ENCODE data around the gene PARD3. TPM values are rescaled to one million over a fixed set of nuclear protein-coding genes. Genes with fewer than 3 reads are reported as not detected.

Gene PARD3
- total and polyA plus RNA-seq, 7 experiments from 2014 or later: 0.19 to 1.2 (median 0.43) TPM

- Mint-ChIP-seq H3K9me3 (peaks cover 0 to 4% (median 0%) of the 10 kb centered on the region in 11 donors), H3K36me3 (no peaks in the 10 kb centered on the region), H3K4me1 (no peaks in the 10 kb centered on the region), H3K27me3 (peaks cover 0 to 7% (median 0%) of the 10 kb centered on the region in 5 donors), H3K27ac (no peak overlapping the region), H3K4me3 (no peak overlapping the region)
- no peaks in the 10 kb centered on the region for H3K4me1 ChIP-seq (ENCODE audit: control insufficient read depth in 2 of 2, insufficient read depth in 2 of 2, low read length in 2 of 2)
- ChIA-PET POLR2A (no interaction called here), CTCF (no interaction called here)
- H3K36me3 ChIP-seq (ENCODE audit: control insufficient read depth in 2 of 3, insufficient read depth in 3 of 3, low read length in 3 of 3): no peaks in the 10 kb centered on the region
- intact Hi-C loops (cut with micrococcal nuclease): no loop called here
- no peaks in the 10 kb centered on the region for H3K27me3 ChIP-seq (ENCODE audit: control insufficient read depth in 2 of 2, insufficient read depth in 2 of 2, low read length in 2 of 2)
- no peak overlapping the region for H3K27ac ChIP-seq (ENCODE audit: low read depth, low read length)
- no peak for ATAC-seq
- no peaks in the 10 kb centered on the region for H3K9me3 ChIP-seq (ENCODE audit: control insufficient read depth in 2 of 3, low read length in 3 of 3)
- no peak for DNase-seq
- H3K4me3 ChIP-seq (ENCODE audit: low read length): no peak overlapping the region
Observed at GRCh38 chr10:34109495-34109894, 705.6 kb downstream of the PARD3 start.

- DNase-seq (no peak), ATAC-seq (no peak)
- H3K27me3 ChIP-seq (ENCODE audit: control insufficient read depth in 2 of 2, insufficient read depth in 2 of 2, low read length in 2 of 2): no peaks in the 10 kb centered on the region
- H3K9me3 ChIP-seq (ENCODE audit: control insufficient read depth in 2 of 3, low read length in 3 of 3): no peaks in the 10 kb centered on the region
- ChIA-PET POLR2A (no interaction called here), CTCF (no interaction called here)
- no peak overlapping the region for H3K4me3 ChIP-seq (ENCODE audit: low read length)
- no peaks in the 10 kb centered on the region for H3K36me3 ChIP-seq (ENCODE audit: control insufficient read depth in 2 of 3, insufficient read depth in 3 of 3, low read length in 3 of 3)
- Mint-ChIP-seq H3K27me3 (peaks cover 0 to 7% (median 0%) of the 10 kb centered on the region in 5 donors), H3K27ac (no peak overlapping the region), H3K9me3 (peaks cover 0 to 4% (median 0%) of the 10 kb centered on the region in 11 donors), H3K4me3 (no peak overlapping the region), H3K4me1 (no peaks in the 10 kb centered on the region), H3K36me3 (no peaks in the 10 kb centered on the region)
- no peaks in the 10 kb centered on the region for H3K4me1 ChIP-seq (ENCODE audit: control insufficient read depth in 2 of 2, insufficient read depth in 2 of 2, low read length in 2 of 2)
- no peak overlapping the region for H3K27ac ChIP-seq (ENCODE audit: low read depth, low read length)
- intact Hi-C loops (cut with micrococcal nuclease): no loop called here
Observed at GRCh38 chr10:34107626-34108516, 707.2 kb downstream of the PARD3 start.

GRCh38 chr10:34106356-34106885, 708.7 kb downstream of the PARD3 start:
- no peak for ATAC-seq
- Histone ChIP-seq H3K36me3 (ENCODE audit: control insufficient read depth in 2 of 3, insufficient read depth in 3 of 3, low read length in 3 of 3) (no peaks in the 10 kb centered on the region), H3K4me3 (ENCODE audit: low read length) (no peak overlapping the region), H3K9me3 (ENCODE audit: control insufficient read depth in 2 of 3, low read length in 3 of 3) (no peaks in the 10 kb centered on the region), H3K4me1 (ENCODE audit: control insufficient read depth in 2 of 2, insufficient read depth in 2 of 2, low read length in 2 of 2) (no peaks in the 10 kb centered on the region), H3K27me3 (ENCODE audit: control insufficient read depth in 2 of 2, insufficient read depth in 2 of 2, low read length in 2 of 2) (no peaks in the 10 kb centered on the region), H3K27ac (ENCODE audit: low read depth, low read length) (no peak overlapping the region)
- no peaks in the 10 kb centered on the region for H3K36me3 Mint-ChIP-seq
- no peak overlapping the region for H3K27ac Mint-ChIP-seq
- peaks cover 0 to 1% (median 0%) of the 10 kb centered on the region in 7 donors for H3K4me1 Mint-ChIP-seq
- DNase-seq: no peak
- H3K4me3 Mint-ChIP-seq: no peak overlapping the region
- POLR2A ChIA-PET: no interaction called here
- peaks cover 0 to 5% (median 0%) of the 10 kb centered on the region in 11 donors for H3K9me3 Mint-ChIP-seq
- H3K27me3 Mint-ChIP-seq: peaks cover 0 to 13% (median 0%) of the 10 kb centered on the region in 5 donors
- CTCF ChIA-PET: no interaction called here
- intact Hi-C loops (cut with micrococcal nuclease): no loop called here

DNA sequence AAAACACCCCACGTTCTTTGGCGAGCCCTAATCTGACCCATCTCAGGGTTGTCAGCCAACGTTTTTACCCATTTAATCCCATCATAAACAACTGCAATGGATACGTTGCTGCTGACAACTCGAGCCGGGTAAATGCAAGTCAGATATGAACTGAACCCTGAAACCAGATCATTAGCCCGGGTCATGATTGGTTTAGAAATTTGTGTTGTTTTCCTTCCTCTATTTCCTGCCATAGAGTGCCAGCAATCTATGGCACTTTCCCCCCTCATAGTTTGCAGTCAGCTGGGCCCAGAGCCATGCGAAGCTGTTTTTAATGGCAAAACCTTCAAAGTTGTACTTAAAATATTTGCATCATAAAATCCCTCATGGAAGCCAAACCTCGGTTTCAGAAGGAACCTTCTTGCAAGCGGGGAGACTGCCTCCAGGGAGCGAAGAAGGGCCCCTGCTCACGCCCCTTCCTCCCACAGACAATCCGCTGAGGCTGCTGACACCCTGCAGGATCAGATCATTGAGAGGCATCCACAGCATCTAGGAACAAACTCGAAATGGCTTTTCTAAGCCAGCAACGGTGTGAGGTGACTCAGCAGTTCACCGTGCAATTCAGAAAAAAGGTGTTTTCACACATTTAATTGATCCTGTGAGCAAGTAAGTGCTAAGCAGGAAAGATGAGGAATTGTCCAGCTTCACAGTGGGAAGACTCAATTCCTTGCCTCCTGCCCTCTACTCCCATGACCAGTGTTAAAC, 710.1 kb downstream of the PARD3 start:
- intact Hi-C loops (cut with micrococcal nuclease): no loop called here
- POLR2A ChIA-PET: no interaction called here

GRCh38 chr10:34102893-34103506, 712.1 kb downstream of the PARD3 start:
- CTCF ChIA-PET: no interaction called here
- Mint-ChIP-seq H3K36me3 (no peaks in the 10 kb centered on the region), H3K4me1 (peaks cover 0 to 1% (median 0%) of the 10 kb centered on the region in 7 donors)

More for the DNA sequence above, 710.1 kb downstream of the PARD3 start:
- no peaks in the 10 kb centered on the region for H3K27me3 ChIP-seq (ENCODE audit: control insufficient read depth in 2 of 2, insufficient read depth in 2 of 2, low read length in 2 of 2)
- peaks cover 0 to 6% (median 0%) of the 10 kb centered on the region in 11 donors for H3K9me3 Mint-ChIP-seq
- no peaks in the 10 kb centered on the region for H3K36me3 Mint-ChIP-seq
- no peaks in the 10 kb centered on the region for H3K9me3 ChIP-seq (ENCODE audit: control insufficient read depth in 2 of 3, low read length in 3 of 3)
- no peaks in the 10 kb centered on the region for H3K4me1 ChIP-seq (ENCODE audit: control insufficient read depth in 2 of 2, insufficient read depth in 2 of 2, low read length in 2 of 2)
- CTCF ChIA-PET: no interaction called here
- H3K4me3 Mint-ChIP-seq: no peak overlapping the region
- H3K4me3 ChIP-seq (ENCODE audit: low read length): no peak overlapping the region
- H3K36me3 ChIP-seq (ENCODE audit: control insufficient read depth in 2 of 3, insufficient read depth in 3 of 3, low read length in 3 of 3): no peaks in the 10 kb centered on the region
- H3K4me1 Mint-ChIP-seq: peaks cover 0 to 1% (median 0%) of the 10 kb centered on the region in 7 donors
- no peak for ATAC-seq
- no peak overlapping the region for H3K27ac ChIP-seq (ENCODE audit: low read depth, low read length)
- no peak for DNase-seq
- H3K27ac Mint-ChIP-seq: no peak overlapping the region
- H3K27me3 Mint-ChIP-seq: peaks cover 0 to 15% (median 0%) of the 10 kb centered on the region in 5 donors

DNA sequence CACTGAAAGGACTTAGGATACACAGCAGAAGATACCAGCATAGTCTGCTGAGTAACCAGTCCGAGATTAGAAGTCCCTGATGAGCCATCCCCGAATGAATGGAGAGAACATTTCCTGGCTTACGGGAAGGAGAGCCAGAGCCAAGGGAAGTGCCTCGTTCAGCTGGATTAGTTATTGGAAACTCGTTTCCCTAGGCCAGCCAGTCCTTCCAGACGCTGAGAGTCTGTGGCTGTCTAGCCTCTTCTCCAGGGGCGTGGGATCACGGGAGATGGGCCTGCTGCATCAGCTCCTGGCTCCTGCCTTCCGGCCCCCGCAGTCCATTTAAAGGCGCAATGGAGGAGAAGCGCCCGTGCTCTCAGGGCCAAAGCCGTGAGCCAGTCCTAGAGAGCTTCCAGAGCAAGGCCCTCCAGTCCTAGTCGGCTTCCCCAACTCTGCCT, 712.8 kb downstream of the PARD3 start:
- H3K36me3 Mint-ChIP-seq: no peaks in the 10 kb centered on the region
- H3K4me3 Mint-ChIP-seq: no peak overlapping the region
- POLR2A ChIA-PET: no interaction called here
- peaks cover 0 to 15% (median 0%) of the 10 kb centered on the region in 5 donors for H3K27me3 Mint-ChIP-seq
- peaks cover 0 to 7% (median 5%) of the 10 kb centered on the region in 11 donors for H3K9me3 Mint-ChIP-seq
- no peaks in the 10 kb centered on the region for H3K4me1 ChIP-seq (ENCODE audit: control insufficient read depth in 2 of 2, insufficient read depth in 2 of 2, low read length in 2 of 2)
- CTCF ChIA-PET: no interaction called here
- DNase-seq: no peak
- H3K27ac Mint-ChIP-seq: no peak overlapping the region
- no peaks in the 10 kb centered on the region for H3K27me3 ChIP-seq (ENCODE audit: control insufficient read depth in 2 of 2, insufficient read depth in 2 of 2, low read length in 2 of 2)
- peaks cover 0 to 1% (median 0%) of the 10 kb centered on the region in 7 donors for H3K4me1 Mint-ChIP-seq
- no peak overlapping the region for H3K27ac ChIP-seq (ENCODE audit: low read depth, low read length)
- intact Hi-C loops (cut with micrococcal nuclease): no loop called here
- no peak overlapping the region for H3K4me3 ChIP-seq (ENCODE audit: low read length)
- H3K36me3 ChIP-seq (ENCODE audit: control insufficient read depth in 2 of 3, insufficient read depth in 3 of 3, low read length in 3 of 3): no peaks in the 10 kb centered on the region
- no peak for ATAC-seq
- H3K9me3 ChIP-seq (ENCODE audit: control insufficient read depth in 2 of 3, low read length in 3 of 3): no peaks in the 10 kb centered on the region

More at GRCh38 chr10:34102893-34103506, 712.1 kb downstream of the PARD3 start:
- POLR2A ChIA-PET: no interaction called here
- intact Hi-C loops (cut with micrococcal nuclease): no loop called here
- Mint-ChIP-seq H3K27ac (no peak overlapping the region), H3K4me3 (no peak overlapping the region), H3K27me3 (peaks cover 0 to 15% (median 0%) of the 10 kb centered on the region in 5 donors), H3K9me3 (peaks cover 0 to 7% (median 5%) of the 10 kb centered on the region in 11 donors)
- Histone ChIP-seq H3K27me3 (ENCODE audit: control insufficient read depth in 2 of 2, insufficient read depth in 2 of 2, low read length in 2 of 2) (no peaks in the 10 kb centered on the region), H3K4me3 (ENCODE audit: low read length) (no peak overlapping the region), H3K9me3 (ENCODE audit: control insufficient read depth in 2 of 3, low read length in 3 of 3) (no peaks in the 10 kb centered on the region), H3K27ac (ENCODE audit: low read depth, low read length) (no peak overlapping the region), H3K4me1 (ENCODE audit: control insufficient read depth in 2 of 2, insufficient read depth in 2 of 2, low read length in 2 of 2) (no peaks in the 10 kb centered on the region), H3K36me3 (ENCODE audit: control insufficient read depth in 2 of 3, insufficient read depth in 3 of 3, low read length in 3 of 3) (no peaks in the 10 kb centered on the region)
- no peak for ATAC-seq
- DNase-seq: no peak

Measured in naive thymus-derived CD4-positive, alpha-beta T cell (primary cell).